ENCODE measurements around the gene SCMH1.

SCMH1 gene

DNA sequence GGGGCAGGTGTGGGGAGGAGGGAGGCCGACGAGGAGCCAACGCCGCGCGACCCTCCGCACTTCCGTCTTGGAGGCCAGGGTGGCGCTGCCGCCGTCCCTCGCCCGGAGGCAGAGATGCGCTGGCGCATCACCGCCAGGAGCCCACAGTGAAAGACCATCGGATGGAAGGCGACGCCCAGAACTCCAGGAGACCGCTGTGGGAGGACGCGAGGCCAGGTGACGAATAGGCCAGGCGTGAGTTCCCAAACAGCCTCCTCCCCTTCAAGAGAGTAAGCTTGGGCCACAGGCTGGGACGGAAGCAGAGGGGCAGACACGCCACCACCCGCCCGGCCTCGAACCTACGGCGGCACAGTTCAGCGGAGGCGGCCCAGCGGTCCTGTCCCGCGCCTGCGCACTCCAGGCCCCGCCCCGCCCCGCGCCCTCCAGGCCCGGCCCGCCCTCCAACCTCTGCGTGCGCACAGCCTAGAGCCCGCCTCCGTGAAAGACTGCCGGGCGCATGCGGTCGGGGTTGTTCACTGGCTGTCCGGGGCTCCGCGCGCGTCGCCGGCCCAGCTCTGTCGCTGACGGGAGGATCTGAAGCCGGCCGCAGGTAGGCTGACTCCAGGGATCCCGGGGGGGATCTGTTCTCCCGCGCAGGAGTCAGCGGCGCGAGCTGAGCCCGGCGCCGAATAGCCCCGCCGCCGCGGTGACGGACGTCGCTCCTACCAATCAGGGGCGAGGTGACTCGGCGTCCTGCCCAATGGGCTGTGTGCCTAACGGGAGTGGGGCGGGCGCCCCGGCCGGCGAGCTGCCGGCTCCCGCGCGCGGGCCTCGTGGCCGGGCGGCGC lies 262.7 kb downstream of the SCMH1 start, which contains the start of gene CTPS1:
TSS of gene CTPS1 (plus strand) at position 456 of the 827 bp plus-strand sequence. CDS start 3,595 bp downstream, outside the sequence.
- H3K9me3 ChIP-seq (ENCODE audit: low read length): no peaks in the 10 kb centered on the region
- TF ChIP-seq, protein P1, sequence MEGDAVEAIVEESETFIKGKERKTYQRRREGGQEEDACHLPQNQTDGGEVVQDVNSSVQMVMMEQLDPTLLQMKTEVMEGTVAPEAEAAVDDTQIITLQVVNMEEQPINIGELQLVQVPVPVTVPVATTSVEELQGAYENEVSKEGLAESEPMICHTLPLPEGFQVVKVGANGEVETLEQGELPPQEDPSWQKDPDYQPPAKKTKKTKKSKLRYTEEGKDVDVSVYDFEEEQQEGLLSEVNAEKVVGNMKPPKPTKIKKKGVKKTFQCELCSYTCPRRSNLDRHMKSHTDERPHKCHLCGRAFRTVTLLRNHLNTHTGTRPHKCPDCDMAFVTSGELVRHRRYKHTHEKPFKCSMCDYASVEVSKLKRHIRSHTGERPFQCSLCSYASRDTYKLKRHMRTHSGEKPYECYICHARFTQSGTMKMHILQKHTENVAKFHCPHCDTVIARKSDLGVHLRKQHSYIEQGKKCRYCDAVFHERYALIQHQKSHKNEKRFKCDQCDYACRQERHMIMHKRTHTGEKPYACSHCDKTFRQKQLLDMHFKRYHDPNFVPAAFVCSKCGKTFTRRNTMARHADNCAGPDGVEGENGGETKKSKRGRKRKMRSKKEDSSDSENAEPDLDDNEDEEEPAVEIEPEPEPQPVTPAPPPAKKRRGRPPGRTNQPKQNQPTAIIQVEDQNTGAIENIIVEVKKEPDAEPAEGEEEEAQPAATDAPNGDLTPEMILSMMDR (IDR thresholded peaks at IDR 0.05; ENCODE audit: low read length): peak; percentile 54; the same call in 1 of the 2 replicates
- no peak for TF ChIP-seq EZH2 (IDR thresholded peaks at IDR 0.05; ENCODE audit: borderline replicate concordance, low read length)
- H3K36me3 ChIP-seq (ENCODE audit: insufficient read depth, low read length): peaks cover 36% of the 10 kb centered on the region
- no peaks in the 10 kb centered on the region for H4K20me1 ChIP-seq (ENCODE audit: insufficient read depth, low read length)
- peaks cover 32% of the 10 kb centered on the region for H3K4me1 ChIP-seq (ENCODE audit: insufficient read depth, low read length, severe bottlenecking)
- peaks cover 41% of the 10 kb centered on the region for H3K79me2 ChIP-seq (ENCODE audit: insufficient read depth, low read length)
- peak within 1 kb of the TSS; percentile 94 for H3K4me2 ChIP-seq (ENCODE audit: low read length)
- peak within 1 kb of the TSS; percentile 85 for H3K27ac ChIP-seq (ENCODE audit: low read depth, low read length, poor library complexity, severe bottlenecking)
- H3K9me2 ChIP-seq (ENCODE audit: low read depth, low read length): no peaks in the 10 kb centered on the region
- 0 out of 2 replicates have a peak within 1 kb of the TSS, but pooled peaks have one; percentile 23 for H2AFZ ChIP-seq (ENCODE audit: low read length)
- peak within 1 kb of the TSS; percentile 83 for H3K4me3 ChIP-seq (ENCODE audit: low read depth, low read length, poor library complexity, severe bottlenecking)
- H3K27me3 ChIP-seq (ENCODE audit: insufficient read depth, low read length): no peaks in the 10 kb centered on the region
- peak within 1 kb of the TSS; percentile 93 for H3K9ac ChIP-seq (ENCODE audit: low read length)
- H3F3A ChIP-seq (ENCODE audit: insufficient read depth, low read length): no peaks in the 10 kb centered on the region

DNA sequence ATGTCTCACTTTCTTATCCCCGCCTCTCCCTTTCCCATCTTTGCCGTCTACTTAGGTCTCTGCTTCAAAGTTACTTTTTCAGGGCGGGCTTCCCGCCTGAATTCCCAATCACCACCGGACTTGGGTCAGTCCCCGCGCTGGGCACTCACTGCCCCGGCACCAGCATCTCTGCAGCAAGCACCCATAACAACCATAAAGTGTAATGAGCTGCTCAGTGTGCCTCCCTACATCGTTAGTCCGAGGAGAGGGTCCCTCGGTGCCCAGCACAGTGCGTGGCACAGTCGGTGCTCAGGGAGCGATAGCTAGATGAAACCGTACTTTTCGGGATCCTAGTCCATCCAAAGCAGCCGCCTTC lies 263.2 kb downstream of the SCMH1 start:
- peaks cover 30% of the 10 kb centered on the region for H3K36me3 ChIP-seq (ENCODE audit: insufficient read depth, low read length)
- 0 out of 2 replicates have a peak overlapping the region, but pooled peaks have one; percentile 23 for H2AFZ ChIP-seq (ENCODE audit: low read length)
- peak overlapping the region; percentile 83 for H3K4me3 ChIP-seq (ENCODE audit: low read depth, low read length, poor library complexity, severe bottlenecking)
- H3K79me2 ChIP-seq (ENCODE audit: insufficient read depth, low read length): peaks cover 37% of the 10 kb centered on the region
- H3K9me2 ChIP-seq (ENCODE audit: low read depth, low read length): no peaks in the 10 kb centered on the region
- no peak overlapping the region for H3K27ac ChIP-seq (ENCODE audit: low read depth, low read length, poor library complexity, severe bottlenecking)
- peak overlapping the region; percentile 93 for H3K9ac ChIP-seq (ENCODE audit: low read length)
- H3K27me3 ChIP-seq (ENCODE audit: insufficient read depth, low read length): no peaks in the 10 kb centered on the region
- no peaks in the 10 kb centered on the region for H4K20me1 ChIP-seq (ENCODE audit: insufficient read depth, low read length)
- H3K9me3 ChIP-seq (ENCODE audit: low read length): no peaks in the 10 kb centered on the region
- H3K4me2 ChIP-seq (ENCODE audit: low read length): peak overlapping the region; percentile 89
- no peak for TF ChIP-seq EZH2 (IDR thresholded peaks at IDR 0.05; ENCODE audit: borderline replicate concordance, low read length)
- TF ChIP-seq, protein P1 (IDR thresholded peaks at IDR 0.05; ENCODE audit: low read length): no peak
- no peaks in the 10 kb centered on the region for H3F3A ChIP-seq (ENCODE audit: insufficient read depth, low read length)
- peaks cover 32% of the 10 kb centered on the region for H3K4me1 ChIP-seq (ENCODE audit: insufficient read depth, low read length, severe bottlenecking)

DNA sequence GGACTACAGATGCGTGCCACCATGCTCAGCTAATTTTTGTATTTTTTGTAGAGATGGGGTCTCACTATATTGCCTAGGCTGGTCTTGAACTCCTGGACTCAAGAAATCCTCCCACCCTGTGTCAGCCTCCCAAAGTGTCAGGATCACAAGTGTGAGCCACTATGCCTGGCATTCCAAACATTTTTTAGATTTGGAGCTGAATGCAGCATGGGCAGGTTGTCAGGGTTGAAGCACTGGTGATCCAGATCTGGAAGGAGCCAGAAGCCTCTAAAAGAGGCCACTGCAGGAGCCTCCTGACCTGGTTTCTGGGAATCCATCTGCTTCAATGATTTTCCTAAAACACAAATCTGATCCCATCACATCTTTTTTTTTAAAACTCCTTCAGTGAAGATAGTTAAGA lies 264.4 kb downstream of the SCMH1 start:
- H4K20me1 ChIP-seq (ENCODE audit: insufficient read depth, low read length): no peaks in the 10 kb centered on the region
- no peak overlapping the region for H3K27ac ChIP-seq (ENCODE audit: low read depth, low read length, poor library complexity, severe bottlenecking)
- no peak overlapping the region for H3K4me3 ChIP-seq (ENCODE audit: low read depth, low read length, poor library complexity, severe bottlenecking)
- H3K9me3 ChIP-seq (ENCODE audit: low read length): no peaks in the 10 kb centered on the region
- H3F3A ChIP-seq (ENCODE audit: insufficient read depth, low read length): no peaks in the 10 kb centered on the region
- peaks cover 18% of the 10 kb centered on the region; the same call in 1 of the 2 replicates for H3K36me3 ChIP-seq (ENCODE audit: insufficient read depth, low read length)
- no peak overlapping the region for H2AFZ ChIP-seq (ENCODE audit: low read length)
- no peak overlapping the region for H3K9ac ChIP-seq (ENCODE audit: low read length)
- H3K9me2 ChIP-seq (ENCODE audit: low read depth, low read length): no peaks in the 10 kb centered on the region
- TF ChIP-seq, protein P1 (IDR thresholded peaks at IDR 0.05; ENCODE audit: low read length): no peak
- TF ChIP-seq EZH2 (IDR thresholded peaks at IDR 0.05; ENCODE audit: borderline replicate concordance, low read length): no peak
- no peak overlapping the region for H3K4me2 ChIP-seq (ENCODE audit: low read length)
- H3K79me2 ChIP-seq (ENCODE audit: insufficient read depth, low read length): peaks cover 26% of the 10 kb centered on the region
- H3K27me3 ChIP-seq (ENCODE audit: insufficient read depth, low read length): no peaks in the 10 kb centered on the region
- H3K4me1 ChIP-seq (ENCODE audit: insufficient read depth, low read length, severe bottlenecking): peaks cover 26% of the 10 kb centered on the region
